Measurements from ENCODE around the gene MAST3. TPM values are rescaled to one million over a fixed set of nuclear protein-coding genes. Genes with fewer than 3 reads are reported as not detected.

The MAST3 gene
- polyA plus RNA-seq, 3 donors: 6.8 to 34.0 (median 12.4) TPM

DNA sequence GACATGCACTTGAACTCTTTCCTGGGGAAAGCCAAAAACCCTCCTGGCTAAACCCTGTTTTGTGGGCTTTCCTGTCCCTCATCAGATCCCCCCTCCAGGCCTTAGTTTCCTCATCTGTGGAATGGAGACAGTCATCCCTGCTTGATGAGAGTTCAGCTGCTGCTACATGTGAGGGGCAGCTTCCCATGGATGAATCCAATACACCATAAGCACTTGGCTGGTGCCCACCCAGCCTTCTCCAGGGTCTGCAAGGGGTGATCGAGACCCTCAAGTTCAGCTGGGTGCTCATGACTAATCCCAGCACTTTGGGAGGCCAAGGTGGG lies 32.4 kb upstream of the MAST3 start:
- H3K36me3 ChIP-seq (replicated peaks in 1 of 2; ENCODE audit: control insufficient read depth in 1 of 2, insufficient read depth in 2 of 2, low read length in 2 of 2): no peaks in the 10 kb centered on the region
- WGBS (ENCODE audit: insufficient coverage): 100% methylated on average over 1 of the region's 1 CpG
- TF ChIP-seq, protein P1, sequence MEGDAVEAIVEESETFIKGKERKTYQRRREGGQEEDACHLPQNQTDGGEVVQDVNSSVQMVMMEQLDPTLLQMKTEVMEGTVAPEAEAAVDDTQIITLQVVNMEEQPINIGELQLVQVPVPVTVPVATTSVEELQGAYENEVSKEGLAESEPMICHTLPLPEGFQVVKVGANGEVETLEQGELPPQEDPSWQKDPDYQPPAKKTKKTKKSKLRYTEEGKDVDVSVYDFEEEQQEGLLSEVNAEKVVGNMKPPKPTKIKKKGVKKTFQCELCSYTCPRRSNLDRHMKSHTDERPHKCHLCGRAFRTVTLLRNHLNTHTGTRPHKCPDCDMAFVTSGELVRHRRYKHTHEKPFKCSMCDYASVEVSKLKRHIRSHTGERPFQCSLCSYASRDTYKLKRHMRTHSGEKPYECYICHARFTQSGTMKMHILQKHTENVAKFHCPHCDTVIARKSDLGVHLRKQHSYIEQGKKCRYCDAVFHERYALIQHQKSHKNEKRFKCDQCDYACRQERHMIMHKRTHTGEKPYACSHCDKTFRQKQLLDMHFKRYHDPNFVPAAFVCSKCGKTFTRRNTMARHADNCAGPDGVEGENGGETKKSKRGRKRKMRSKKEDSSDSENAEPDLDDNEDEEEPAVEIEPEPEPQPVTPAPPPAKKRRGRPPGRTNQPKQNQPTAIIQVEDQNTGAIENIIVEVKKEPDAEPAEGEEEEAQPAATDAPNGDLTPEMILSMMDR (IDR thresholded peaks at IDR 0.05): no peak
- H2AFZ ChIP-seq (ENCODE audit: insufficient read depth, low read depth, low read length, poor library complexity, severe bottlenecking): no peak overlapping the region
- no peak overlapping the region for H3K4me2 ChIP-seq (replicated peaks; ENCODE audit: extremely low read depth, low read length, poor library complexity, severe bottlenecking)
- Mint-ChIP-seq H3K4me1 (peaks cover 2% of the 10 kb centered on the region), H3K36me3 (peaks cover 1 to 13% of the 10 kb centered on the region in 2 donors), H3K27me3 (ENCODE audit: low read depth in 3 of 3) (peaks cover 0 to 1% (median 0%) of the 10 kb centered on the region in 3 donors), H3K27ac (no peak overlapping the region), H3K9me3 (peaks cover 0 to 4% (median 1%) of the 10 kb centered on the region in 7 donors), H3K4me3 (no peak overlapping the region)
- H3K79me2 ChIP-seq (ENCODE audit: insufficient read depth, low read length): no peaks in the 10 kb centered on the region
- no peak overlapping the region for H3K27ac ChIP-seq (ENCODE audit: low read depth in 1 of 2, low read length in 2 of 2)
- H3K4me1 ChIP-seq (ENCODE audit: control insufficient read depth in 1 of 2, insufficient read depth in 2 of 2, low read length in 2 of 2): no peaks in the 10 kb centered on the region
- no peak overlapping the region for H3K4me3 ChIP-seq (replicated peaks in 1 of 3; ENCODE audit: low read depth in 2 of 3, low read length in 3 of 3)
- intact Hi-C loops (cut with micrococcal nuclease): loop anchor here in 1 of 2 donors (10.0 kb wide), 1 partner anchor 190 kb away; a partner anchor contains a TSS
- no peaks in the 10 kb centered on the region for H3K27me3 ChIP-seq (ENCODE audit: control insufficient read depth in 2 of 2, insufficient read depth in 2 of 2, low read length in 2 of 2)
- no peak overlapping the region for H3K9ac ChIP-seq (ENCODE audit: insufficient read depth, low read length, poor library complexity, severe bottlenecking)
- no peaks in the 10 kb centered on the region for H4K20me1 ChIP-seq (ENCODE audit: insufficient read depth, low read length)
- H3K9me3 ChIP-seq (replicated peaks in 1 of 2; ENCODE audit: control insufficient read depth in 1 of 2, insufficient read depth in 1 of 2, low read length in 2 of 2): no peaks in the 10 kb centered on the region
- no peak for DNase-seq

DNA sequence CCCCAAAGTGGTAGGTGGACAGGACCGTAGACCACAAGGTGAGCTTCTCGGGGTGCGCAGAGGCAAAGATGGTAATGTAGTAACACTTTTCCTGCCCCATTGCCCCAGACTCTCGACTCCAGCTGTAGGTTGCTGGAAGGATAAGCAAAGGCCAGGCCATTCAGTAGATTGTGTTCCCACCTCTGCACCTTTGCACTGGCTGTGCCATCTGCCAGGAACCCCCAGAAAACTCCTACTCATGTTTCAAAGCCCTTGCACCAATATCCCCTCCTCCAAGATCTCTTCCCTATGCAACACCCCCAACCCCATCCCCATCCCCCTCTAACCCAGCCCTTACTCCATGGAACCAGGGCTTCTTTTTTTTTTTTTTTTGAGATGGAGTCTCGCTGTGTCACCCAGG lies 29.2 kb upstream of the MAST3 start:
- no peaks in the 10 kb centered on the region for H3K4me1 ChIP-seq (ENCODE audit: control insufficient read depth in 1 of 2, insufficient read depth in 2 of 2, low read length in 2 of 2)
- H2AFZ ChIP-seq (ENCODE audit: insufficient read depth, low read depth, low read length, poor library complexity, severe bottlenecking): no peak overlapping the region
- H3K9ac ChIP-seq (ENCODE audit: insufficient read depth, low read length, poor library complexity, severe bottlenecking): no peak overlapping the region
- H4K20me1 ChIP-seq (ENCODE audit: insufficient read depth, low read length): no peaks in the 10 kb centered on the region
- no peaks in the 10 kb centered on the region for H3K79me2 ChIP-seq (ENCODE audit: insufficient read depth, low read length)
- DNase-seq: no peak
- Mint-ChIP-seq H3K9me3 (peaks cover 0 to 2% (median 0%) of the 10 kb centered on the region in 7 donors), H3K36me3 (peaks cover 20 to 27% of the 10 kb centered on the region in 2 donors), H3K4me1 (no peaks in the 10 kb centered on the region), H3K4me3 (no peak overlapping the region), H3K27me3 (ENCODE audit: low read depth in 3 of 3) (peaks cover 0 to 5% (median 3%) of the 10 kb centered on the region in 3 donors), H3K27ac (no peak overlapping the region)
- H3K4me2 ChIP-seq (replicated peaks; ENCODE audit: extremely low read depth, low read length, poor library complexity, severe bottlenecking): no peak overlapping the region
- no peaks in the 10 kb centered on the region for H3K9me3 ChIP-seq (replicated peaks in 1 of 2; ENCODE audit: control insufficient read depth in 1 of 2, insufficient read depth in 1 of 2, low read length in 2 of 2)
- H3K36me3 ChIP-seq (replicated peaks in 1 of 2; ENCODE audit: control insufficient read depth in 1 of 2, insufficient read depth in 2 of 2, low read length in 2 of 2): peaks cover 3 to 15% of the 10 kb centered on the region in 2 donors
- no peaks in the 10 kb centered on the region for H3K27me3 ChIP-seq (ENCODE audit: control insufficient read depth in 2 of 2, insufficient read depth in 2 of 2, low read length in 2 of 2)
- TF ChIP-seq, protein P1 (IDR thresholded peaks at IDR 0.05): no peak
- no peak overlapping the region for H3K27ac ChIP-seq (ENCODE audit: low read depth in 1 of 2, low read length in 2 of 2)
- intact Hi-C loops (cut with micrococcal nuclease): loop anchor here in 1 of 2 donors (10.0 kb wide), 1 partner anchor 186 kb away; a partner anchor contains a TSS
- H3K4me3 ChIP-seq (replicated peaks in 1 of 3; ENCODE audit: low read depth in 2 of 3, low read length in 3 of 3): no peak overlapping the region
- 100% methylated on average over 1 of the region's 5 CpGs for WGBS (ENCODE audit: insufficient coverage)

Measured in CD14-positive monocyte (primary cell).